Endothelial cell of umbilical vein (primary cell): ENCODE results near the gene RPL11. TPM values are rescaled to one million over a fixed set of nuclear protein-coding genes. Genes with fewer than 3 reads are reported as not detected.

Experiments
- BruUV-seq: library from RNA; stranded (reverse); fragments of 400-500 nt; replicated peaks from 2 replicates; lab custom pipeline; 2021; lab: Mats Ljungman, UMichigan
- CTCF ChIA-PET: fragments of 300-600, 350-600 bp; sonication (Branson Sonifier 250); formaldehyde crosslinking; loops from one replicate; lab custom pipeline; 2021; ENCODE audit warnings: antibody characterized with exemption, inconsistent platforms; lab: Charles Lee
- POLR2A ChIA-PET: fragments of 300-600, 350-600 bp; sonication (Branson Sonifier 250); formaldehyde crosslinking; loops from one replicate; lab custom pipeline; 2021; ENCODE audit warnings: antibody characterized with exemption, inconsistent platforms; lab: Charles Lee
- DNase-seq: peaks from one replicate; pipeline ENCODE4 v3.0.0-alpha.2; 2011; ENCODE audit warnings: low read depth, low spot score
- FAIRE-seq: peaks from 2 replicates; lab custom pipeline; 2011; peaks lifted over from hg19 to GRCh38; lab: Jason Lieb, UNC
- H2AFZ ChIP-seq: 2 replicates; pipeline ENCODE4 v1.6.0; 2012; ENCODE audit warnings: low read depth, low read length, control low read depth, inconsistent platforms
- H3K27ac ChIP-seq: 2 replicates; pipeline ENCODE4 v1.5.1; 2011; ENCODE audit warnings: low read depth, mild to moderate bottlenecking, control low read depth, low read length, moderate library complexity; ENCODE audit not compliant: insufficient read depth
- H3K27me3 ChIP-seq, 2 experiments: 2 replicates each; pipeline versions ENCODE4 v1.6.0 to v1.6.1; 2011; ENCODE audit warnings: low read length in 2 of 2, mixed read lengths in 1 of 2; ENCODE audit not compliant: control insufficient read depth in 2 of 2, insufficient read depth in 2 of 2
- H3K36me3 ChIP-seq, 2 experiments: 2 replicates in 1 of 2; 3 replicates in 1 of 2; pipeline ENCODE4 v1.5.1; 2011; ENCODE audit warnings: low read length in 2 of 2, mild to moderate bottlenecking in 1 of 2, moderate library complexity in 1 of 2; ENCODE audit not compliant: control insufficient read depth in 2 of 2, insufficient read depth in 2 of 2; ENCODE audit errors: extremely low read depth in 1 of 2
- H3K4me1 ChIP-seq: 3 replicates; pipeline ENCODE4 v1.5.1; 2011; ENCODE audit warnings: mild to moderate bottlenecking, low read length; ENCODE audit not compliant: control insufficient read depth, insufficient read depth; ENCODE audit errors: extremely low read depth
- H3K4me2 ChIP-seq: 2 replicates; pipeline ENCODE4 v1.6.1; 2011; ENCODE audit warnings: low read length, control low read depth, mixed read lengths; ENCODE audit not compliant: insufficient read depth
- H3K4me3 ChIP-seq, 3 experiments: fragments of 200-600 bp in 1 of 3; sonication (generic), shearing (Covaris generic) in 1 of 3; replicated peaks in 1 of 3; 2 replicates each; pipeline ENCODE4 v1.5.1; 2011 to 2016; ENCODE audit warnings: control low read depth in 3 of 3, low read length in 3 of 3, mild to moderate bottlenecking in 2 of 3, inconsistent platforms in 1 of 3, low read depth in 1 of 3, moderate library complexity in 1 of 3; ENCODE audit not compliant: insufficient read depth in 1 of 3
- H3K79me2 ChIP-seq: 2 replicates; pipeline ENCODE4 v1.6.0; 2012; ENCODE audit warnings: low read length, inconsistent platforms; ENCODE audit not compliant: control insufficient read depth, insufficient read depth
- H3K9ac ChIP-seq: replicated peaks from 2 replicates; pipeline ENCODE3; 2011; ENCODE audit warnings: low read length, control low read depth; ENCODE audit not compliant: insufficient read depth; ENCODE audit errors: extremely low read depth
- H3K9me1 ChIP-seq: replicated peaks from 3 replicates; pipeline ENCODE4 v1.6.0; 2011; ENCODE audit warnings: mild to moderate bottlenecking, low read length; ENCODE audit not compliant: control insufficient read depth, insufficient read depth; ENCODE audit errors: extremely low read depth
- H3K9me3 ChIP-seq: replicated peaks from 2 replicates; pipeline ENCODE4 v1.5.1; 2012; ENCODE audit warnings: low read length, inconsistent platforms; ENCODE audit not compliant: control insufficient read depth, insufficient read depth
- H4K20me1 ChIP-seq: replicated peaks from 2 replicates; pipeline ENCODE3; 2011; ENCODE audit warnings: mild to moderate bottlenecking, low read length; ENCODE audit not compliant: control insufficient read depth, insufficient read depth; ENCODE audit errors: extremely low read depth
- EZH2 ChIP-seq: IDR thresholded peaks from 2 replicates; pipeline ENCODE4 v1.6.1; 2012; ENCODE audit warnings: borderline replicate concordance, low read depth, mild to moderate bottlenecking, moderate library complexity, low read length, inconsistent platforms; ENCODE audit not compliant: severe bottlenecking
- FOS ChIP-seq: IDR thresholded peaks from 2 replicates; pipeline ENCODE4 v1.6.1; 2011; ENCODE audit warnings: mild to moderate bottlenecking, low read length, moderate library complexity, borderline replicate concordance; ENCODE audit not compliant: insufficient read depth
- GATA2 ChIP-seq: IDR thresholded peaks from 2 replicates; pipeline ENCODE4 v1.7.0; 2011; ENCODE audit warnings: low read depth, mild to moderate bottlenecking, moderate library complexity, mixed read lengths, low read length; ENCODE audit not compliant: insufficient read length, insufficient read depth
- JUN ChIP-seq: IDR thresholded peaks from 2 replicates; pipeline ENCODE4 v1.6.1; 2011; ENCODE audit warnings: borderline replicate concordance, low read depth; ENCODE audit not compliant: insufficient read length, insufficient read depth
- MYC ChIP-seq: IDR thresholded peaks from one replicate; pipeline ENCODE4 v1.6.1; 2011; ENCODE audit warnings: mild to moderate bottlenecking, low read depth, low read length
- POLR2A ChIP-seq: IDR thresholded peaks from 2 replicates; pipeline ENCODE4 v1.6.1; 2012; ENCODE audit warnings: low read depth, mild to moderate bottlenecking, control low read depth, low read length
- POLR2AphosphoS5 ChIP-seq: IDR thresholded peaks from 2 replicates; pipeline ENCODE4 v1.6.1; 2012; ENCODE audit warnings: low read depth, mild to moderate bottlenecking, control low read depth, low read length, moderate library complexity; ENCODE audit not compliant: insufficient read depth
- dilution Hi-C: fragments of 300-500 bp; cut with MboI; formaldehyde crosslinking; loops from one replicate; pipeline ENCODE4 v1.15.0; 2019; ENCODE audit warnings: low sequenced_read_pairs; ENCODE audit not compliant: extremely low pct_ligation_motif_present
- intact Hi-C: fragments of 100-400 bp; cut with micrococcal nuclease; formaldehyde crosslinking; loops from one replicate; pipeline ENCODE4 v1.10.0; 2022
- polyA plus RNA-seq, 4 experiments: library from polyadenylated mRNA; depleted of rRNA in 3 of 4; stranded (reverse) in 3 of 4; unstranded in 1 of 4; fragments of >200 nt; gene quantifications; 2 replicates each; pipeline versions ENCODE4 v1.2.1 to v1.2.3, GENCODE V29; 2011 to 2012; ENCODE audit warnings: missing spikeins in 1 of 4
- total RNA-seq: library from RNA; stranded (reverse); gene quantifications from 2 replicates; pipeline ENCODE4 v1.2.3, GENCODE V29; 2021
- TF ChIP-seq, protein P1 (sequence below): IDR thresholded peaks from 2 replicates; pipeline ENCODE4 v1.6.1; 2011; ENCODE audit not compliant: insufficient read depth, insufficient read length
- TF ChIP-seq, protein P2 (sequence below), 2 donors: IDR thresholded peaks; 1 replicate in 1 of 2; 2 replicates in 1 of 2; pipeline ENCODE4 v1.5.1; 2011; ENCODE audit warnings: low read length in 2 of 2, mild to moderate bottlenecking in 2 of 2, moderate library complexity in 2 of 2, control low read depth in 1 of 2, inconsistent platforms in 1 of 2, low read depth in 1 of 2; ENCODE audit not compliant: insufficient read depth in 1 of 2; ENCODE audit errors: extremely low read depth in 1 of 2

RPL11 gene
- total and polyA plus RNA-seq, 2 donors (not counting 3 experiments of a cell fraction or from before 2014, with no cell fraction given): 861 to 1,084 TPM

DNA sequence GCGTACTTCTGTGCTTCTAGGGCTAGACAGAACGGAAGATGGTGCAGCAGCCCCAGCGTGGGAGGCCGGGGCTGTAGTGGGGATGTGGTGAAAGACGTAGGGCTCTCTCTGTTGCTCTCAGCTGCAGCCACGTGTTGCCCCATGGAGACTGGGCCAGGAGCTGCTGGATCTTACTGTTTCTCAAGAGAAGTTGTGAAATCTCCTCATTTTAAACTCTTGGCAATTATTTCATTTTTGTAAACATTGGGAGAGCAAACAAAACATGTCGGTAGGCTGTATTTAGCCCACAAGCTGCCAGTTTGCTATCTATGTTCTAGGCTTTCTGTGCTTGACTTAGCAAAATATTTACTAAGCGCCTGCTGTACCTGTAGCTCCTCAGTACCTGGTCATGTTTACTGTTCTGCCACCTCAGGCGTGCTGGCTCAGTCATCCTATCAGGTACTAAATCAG lies 35.8 kb downstream of the RPL11 start:
- no peak for FAIRE-seq
- CTCF ChIA-PET: interaction anchor here (1.3 kb wide), 1 partner anchor 10 kb away, joined by 5 read pairs; no protein-coding TSS in a partner anchor
- Histone ChIP-seq H2AFZ (no peak overlapping the region), H3K27ac (no peak overlapping the region), H3K9ac (no peak overlapping the region), H3K4me3 (no peak overlapping the region), H3K36me3 (no peaks in the 10 kb centered on the region), H3K27me3 (no peaks in the 10 kb centered on the region), H3K9me1 (no peaks in the 10 kb centered on the region), H4K20me1 (no peaks in the 10 kb centered on the region), H3K4me2 (no peak overlapping the region), H3K79me2 (peaks cover 26% of the 10 kb centered on the region), H3K4me1 (no peaks in the 10 kb centered on the region), H3K9me3 (no peaks in the 10 kb centered on the region)
- TF ChIP-seq, protein P1, sequence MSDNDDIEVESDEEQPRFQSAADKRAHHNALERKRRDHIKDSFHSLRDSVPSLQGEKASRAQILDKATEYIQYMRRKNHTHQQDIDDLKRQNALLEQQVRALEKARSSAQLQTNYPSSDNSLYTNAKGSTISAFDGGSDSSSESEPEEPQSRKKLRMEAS: no peak
- TF ChIP-seq GATA2: no peak
- TF ChIP-seq JUN: no peak
- TF ChIP-seq, protein P2, sequence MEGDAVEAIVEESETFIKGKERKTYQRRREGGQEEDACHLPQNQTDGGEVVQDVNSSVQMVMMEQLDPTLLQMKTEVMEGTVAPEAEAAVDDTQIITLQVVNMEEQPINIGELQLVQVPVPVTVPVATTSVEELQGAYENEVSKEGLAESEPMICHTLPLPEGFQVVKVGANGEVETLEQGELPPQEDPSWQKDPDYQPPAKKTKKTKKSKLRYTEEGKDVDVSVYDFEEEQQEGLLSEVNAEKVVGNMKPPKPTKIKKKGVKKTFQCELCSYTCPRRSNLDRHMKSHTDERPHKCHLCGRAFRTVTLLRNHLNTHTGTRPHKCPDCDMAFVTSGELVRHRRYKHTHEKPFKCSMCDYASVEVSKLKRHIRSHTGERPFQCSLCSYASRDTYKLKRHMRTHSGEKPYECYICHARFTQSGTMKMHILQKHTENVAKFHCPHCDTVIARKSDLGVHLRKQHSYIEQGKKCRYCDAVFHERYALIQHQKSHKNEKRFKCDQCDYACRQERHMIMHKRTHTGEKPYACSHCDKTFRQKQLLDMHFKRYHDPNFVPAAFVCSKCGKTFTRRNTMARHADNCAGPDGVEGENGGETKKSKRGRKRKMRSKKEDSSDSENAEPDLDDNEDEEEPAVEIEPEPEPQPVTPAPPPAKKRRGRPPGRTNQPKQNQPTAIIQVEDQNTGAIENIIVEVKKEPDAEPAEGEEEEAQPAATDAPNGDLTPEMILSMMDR (IDR thresholded peaks at IDR 0.05; ENCODE audit: extremely low read depth in 1 of 2, insufficient read depth in 1 of 2, low read depth in 1 of 2, low read length in 2 of 2): no peak
- TF ChIP-seq FOS: no peak
- TF ChIP-seq POLR2A: no peak
- no peak for TF ChIP-seq EZH2
- TF ChIP-seq MYC: no peak
- no peak for TF ChIP-seq POLR2AphosphoS5
- no TSS peak for BruUV-seq
- POLR2A ChIA-PET: no interaction called here
- dilution Hi-C loops (no loop called here), intact Hi-C loops (no loop called here)
- no peak for DNase-seq
